GM19372 (cell line): ENCODE results near the gene CCDC85C.

Experiments used
- ATAC-seq: cut with Tn5 transposase; IDR thresholded peaks from one replicate; pipeline ENCODE4 v1.9.1; 2021; ENCODE audit warnings: mild to moderate bottlenecking, low read depth, moderate library complexity; ENCODE audit not compliant: unreplicated experiment

The CCDC85C gene

GRCh38 chr14:99462210-99462609 is 141.8 kb downstream of the CCDC85C start:
- no peak for ATAC-seq

- ATAC-seq: no peak
Measured at GRCh38 chr14:99461411-99462085, 142.5 kb downstream of the CCDC85C start.

GRCh38 chr14:99460793-99461192 is 143.2 kb downstream of the CCDC85C start:
- ATAC-seq: no peak

GRCh38 chr14:99459481-99460100 is 144.4 kb downstream of the CCDC85C start:
- ATAC-seq: no peak

- ATAC-seq: no peak
Measured at GRCh38 chr14:99454246-99454645, 149.8 kb downstream of the CCDC85C start.

- no peak for ATAC-seq
Measured at GRCh38 chr14:99452968-99453367, 151.0 kb downstream of the CCDC85C start.

- no peak for ATAC-seq
Measured at GRCh38 chr14:99451234-99451633, 152.8 kb downstream of the CCDC85C start.

- ATAC-seq: no peak
Measured at GRCh38 chr14:99450266-99450665, 153.7 kb downstream of the CCDC85C start.
